GM13977 (cell line): ENCODE measurements around the gene CBR4.

Source experiments
- DNase-seq: peaks from one replicate; pipeline ENCODE4 v3.0.0; 2012; ENCODE audit warnings: low spot score
- in situ Hi-C: fragments of 300-500 bp; cut with MboI; formaldehyde crosslinking; loops from one replicate; pipeline ENCODE4 v1.12.0; 2022; ENCODE audit warnings: low sequenced_read_pairs, low pct_unique_long_range_greater_than_20kb, mixed read lengths, inconsistent platforms; ENCODE audit not compliant: unreplicated experiment
- TF ChIP-seq, protein P1 (sequence below): IDR thresholded peaks from 2 replicates; pipeline ENCODE4 v1.5.1; 2012; ENCODE audit warnings: mild to moderate bottlenecking, control low read depth; ENCODE audit not compliant: insufficient read depth; ENCODE audit errors: extremely low read depth, missing control alignments

The CBR4 gene

DNA sequence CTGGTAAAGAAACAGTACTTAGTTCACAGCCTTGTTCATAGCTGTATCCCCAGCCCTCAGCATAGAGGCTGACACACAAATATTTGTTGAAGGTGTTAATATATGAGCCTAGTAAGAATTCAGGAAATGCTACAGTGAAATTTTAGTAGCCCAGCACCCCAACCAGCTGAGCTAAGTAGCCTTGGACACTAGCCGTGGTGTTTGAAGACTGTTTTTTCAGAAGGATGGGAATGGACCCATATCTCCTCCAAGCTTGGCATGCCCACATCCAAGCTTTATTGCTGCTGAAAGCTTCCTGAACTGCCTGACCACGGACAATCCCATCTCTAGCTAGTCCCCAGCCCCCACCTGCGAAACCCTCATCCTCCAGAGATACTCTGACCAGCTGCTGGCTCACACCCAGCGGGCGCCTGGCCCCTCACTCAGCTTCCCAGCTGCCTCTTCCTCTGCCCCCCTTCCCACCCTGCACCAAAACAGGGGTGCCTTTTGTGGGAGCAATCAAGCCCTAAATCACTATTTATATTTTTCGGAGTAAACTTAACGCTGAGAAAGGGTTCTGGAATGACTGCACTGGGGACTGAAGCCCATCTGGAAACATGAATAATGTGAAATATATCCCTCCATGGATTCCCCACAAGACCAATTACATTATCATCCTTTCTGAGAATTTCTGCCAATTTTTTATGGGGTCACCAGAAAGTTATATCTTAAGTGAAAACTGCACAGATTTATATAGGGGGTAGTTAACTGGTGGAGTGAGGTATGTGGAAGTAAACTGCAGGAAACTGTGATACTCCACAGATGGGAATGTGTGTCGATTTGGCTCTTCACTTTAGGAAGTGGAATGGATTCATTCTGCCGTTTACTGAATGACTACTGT, 41.1 kb upstream of the CBR4 start:
- TF ChIP-seq, protein P1, sequence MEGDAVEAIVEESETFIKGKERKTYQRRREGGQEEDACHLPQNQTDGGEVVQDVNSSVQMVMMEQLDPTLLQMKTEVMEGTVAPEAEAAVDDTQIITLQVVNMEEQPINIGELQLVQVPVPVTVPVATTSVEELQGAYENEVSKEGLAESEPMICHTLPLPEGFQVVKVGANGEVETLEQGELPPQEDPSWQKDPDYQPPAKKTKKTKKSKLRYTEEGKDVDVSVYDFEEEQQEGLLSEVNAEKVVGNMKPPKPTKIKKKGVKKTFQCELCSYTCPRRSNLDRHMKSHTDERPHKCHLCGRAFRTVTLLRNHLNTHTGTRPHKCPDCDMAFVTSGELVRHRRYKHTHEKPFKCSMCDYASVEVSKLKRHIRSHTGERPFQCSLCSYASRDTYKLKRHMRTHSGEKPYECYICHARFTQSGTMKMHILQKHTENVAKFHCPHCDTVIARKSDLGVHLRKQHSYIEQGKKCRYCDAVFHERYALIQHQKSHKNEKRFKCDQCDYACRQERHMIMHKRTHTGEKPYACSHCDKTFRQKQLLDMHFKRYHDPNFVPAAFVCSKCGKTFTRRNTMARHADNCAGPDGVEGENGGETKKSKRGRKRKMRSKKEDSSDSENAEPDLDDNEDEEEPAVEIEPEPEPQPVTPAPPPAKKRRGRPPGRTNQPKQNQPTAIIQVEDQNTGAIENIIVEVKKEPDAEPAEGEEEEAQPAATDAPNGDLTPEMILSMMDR: no peak
- no peak for DNase-seq
- in situ Hi-C loops: no loop called here

DNA sequence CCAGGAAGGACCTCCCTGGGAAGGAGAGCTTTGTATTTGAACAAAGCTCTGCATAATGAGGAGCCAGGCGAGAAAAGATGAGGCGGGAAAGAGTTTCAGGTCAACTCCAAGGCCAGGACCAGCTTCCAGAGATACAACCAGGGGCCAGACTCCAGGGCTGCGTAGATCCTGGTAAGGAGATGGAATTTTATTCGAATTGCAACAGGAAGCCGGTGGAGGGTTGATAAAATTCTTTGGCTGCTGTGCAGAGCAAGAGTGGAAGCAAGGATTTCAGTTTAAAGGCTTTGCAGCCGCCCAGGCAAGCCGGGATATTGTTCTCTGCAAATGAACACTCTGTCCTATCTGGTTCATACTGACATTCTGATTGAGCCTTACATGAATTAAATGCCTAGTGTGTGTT, 40.2 kb upstream of the CBR4 start:
- TF ChIP-seq, protein P1: no peak
- in situ Hi-C loops: no loop called here
- no peak for DNase-seq

DNA sequence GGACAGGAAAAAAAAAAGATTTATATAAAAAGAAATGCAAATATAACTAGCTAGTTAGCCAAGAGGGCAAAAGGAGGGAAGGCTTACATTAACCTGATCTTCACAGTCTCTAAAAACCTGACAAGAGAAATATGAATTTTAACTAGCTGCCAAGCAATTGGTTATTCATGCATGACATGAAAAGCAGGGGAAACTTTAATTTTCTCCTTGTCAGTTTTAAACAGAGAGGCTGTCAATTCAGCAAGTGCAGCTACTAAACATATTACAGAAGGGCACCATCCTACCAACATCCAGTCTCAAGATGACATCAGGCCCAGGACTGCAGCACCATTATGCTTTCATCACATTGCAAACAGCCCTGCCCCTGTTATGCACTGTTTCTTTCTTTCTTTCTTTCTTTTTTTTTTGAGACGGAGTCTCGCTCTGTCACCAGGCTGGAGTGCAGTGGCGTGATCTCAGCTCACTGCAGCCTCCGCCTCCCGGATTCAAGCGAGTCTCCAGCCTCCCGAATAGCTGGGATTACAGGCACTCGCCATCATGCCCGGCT, 38.9 kb upstream of the CBR4 start:
- in situ Hi-C loops: no loop called here
- DNase-seq: no peak
- TF ChIP-seq, protein P1: no peak

DNA sequence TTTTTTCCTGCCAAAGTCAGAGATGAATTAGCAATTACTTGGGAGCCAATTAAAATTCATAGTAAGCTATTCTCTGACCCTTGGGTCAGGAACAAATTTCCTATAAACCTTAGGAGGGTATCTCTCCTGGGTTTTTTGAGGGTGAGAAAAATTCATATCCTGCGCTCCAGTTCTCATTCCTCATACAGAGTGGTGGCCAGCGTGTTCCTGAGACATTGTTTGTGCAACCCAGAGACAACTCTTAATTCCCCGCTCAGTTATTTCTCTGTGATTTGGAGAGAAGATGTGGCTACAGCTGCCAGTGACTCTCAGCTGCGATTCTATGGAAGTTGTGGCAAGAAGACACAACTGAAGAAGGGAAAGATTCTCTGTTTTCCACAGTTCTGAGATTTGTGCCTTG, 37.9 kb upstream of the CBR4 start:
- in situ Hi-C loops: no loop called here
- TF ChIP-seq, protein P1: no peak
- DNase-seq: no peak

DNA sequence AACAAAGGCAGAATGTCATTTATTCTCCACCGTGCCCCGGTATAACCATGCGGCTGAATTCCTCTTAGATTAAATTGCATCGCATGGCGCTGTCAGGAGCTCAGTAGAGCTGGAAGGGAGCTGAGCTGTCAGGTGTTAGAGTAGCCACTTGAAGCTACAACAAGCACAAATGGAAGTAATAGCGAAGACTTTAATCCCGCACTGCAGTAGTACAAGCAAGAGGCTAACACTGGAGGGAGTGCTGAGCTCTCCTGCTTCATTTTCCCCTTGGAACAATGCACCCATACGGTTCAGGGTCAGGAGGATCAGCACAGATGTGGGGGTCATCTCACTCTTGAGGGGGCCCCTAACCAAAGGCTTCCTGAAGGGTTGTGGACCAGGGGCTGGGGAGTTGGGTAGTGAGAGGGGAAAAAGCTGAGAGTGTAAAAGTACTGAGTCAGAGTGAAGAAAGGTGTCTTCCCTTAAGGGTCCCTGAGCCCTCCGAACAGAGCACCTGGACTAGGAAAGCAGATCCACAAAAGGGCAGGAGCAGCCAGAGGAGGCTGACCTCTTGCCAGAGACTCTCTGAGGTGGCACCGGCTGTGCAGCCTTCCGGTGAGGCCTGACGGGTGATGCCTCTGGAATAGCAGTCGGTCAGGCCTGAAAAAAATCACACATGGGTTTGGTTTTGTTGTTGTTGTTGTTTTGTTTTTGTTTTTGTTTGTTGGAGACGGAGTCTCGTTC, 36.0 kb upstream of the CBR4 start:
- TF ChIP-seq, protein P1: no peak
- no peak for DNase-seq
- in situ Hi-C loops: no loop called here

DNA sequence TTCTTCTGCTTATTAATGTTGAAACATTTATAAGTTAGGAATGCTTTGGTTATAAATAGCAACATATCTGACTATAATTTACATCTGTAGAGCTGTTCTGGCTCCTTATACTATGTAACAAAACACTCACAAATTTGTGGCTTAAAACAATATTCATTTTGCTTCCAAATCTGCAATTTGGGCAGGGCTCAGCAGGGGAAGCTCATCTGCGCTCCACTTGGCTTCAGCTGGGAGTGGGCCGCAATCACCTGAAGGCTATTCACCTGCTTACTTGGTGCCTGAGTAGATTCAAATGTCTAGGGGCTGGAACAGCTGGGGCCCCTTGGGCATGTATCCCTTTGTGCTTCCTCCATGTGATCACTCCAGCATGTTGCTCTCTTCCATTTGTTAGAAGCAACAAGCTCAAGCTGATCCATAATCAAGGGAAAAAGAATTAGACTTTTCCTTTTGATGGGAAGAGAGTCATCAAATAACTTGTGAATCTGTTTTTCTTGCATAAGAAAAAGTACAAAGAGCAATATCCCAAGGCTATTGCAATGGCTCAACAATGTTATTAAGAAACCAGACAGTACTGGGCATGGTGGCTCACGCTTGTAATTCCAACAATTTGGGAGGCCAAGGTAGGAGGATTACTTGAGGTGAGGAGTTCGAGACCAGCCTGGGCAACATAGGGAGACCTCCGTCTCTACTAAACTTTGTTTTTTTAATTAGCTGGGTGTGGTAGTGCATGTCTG, 34.8 kb upstream of the CBR4 start:
- TF ChIP-seq, protein P1: no peak
- in situ Hi-C loops: no loop called here

More for the DNA sequence above, 34.8 kb upstream of the CBR4 start:
- DNase-seq: no peak
